IMR-90 (cell line): ENCODE results near the gene QKI. TPM values are rescaled to one million over a fixed set of nuclear protein-coding genes. Genes with fewer than 3 reads are reported as not detected.
A peak's percentile ranks its signal among the peaks of the same experiment; 100 is the strongest.

Experiments
- ATAC-seq: fragments of 200-7000 bp; cut with Tn5 transposase; 2 replicates; pipeline ENCODE4 v1.9.1; 2020; ENCODE audit warnings: low read depth, mild to moderate bottlenecking, moderate library complexity
- BruUV-seq: library from RNA; stranded (reverse); fragments of 400-500 nt; replicated peaks from 2 replicates; lab custom pipeline; 2021; lab: Mats Ljungman, UMichigan
- CTCF ChIA-PET: fragments of 300-600 bp; formaldehyde crosslinking; extraction: SDS; loops from one replicate; lab custom pipeline; 2021; ENCODE audit warnings: antibody characterized with exemption; lab: Yijun Ruan, JAX
- POLR2A ChIA-PET: fragments of 300-600 bp; sonication (Branson Sonifier 250); formaldehyde crosslinking; loops from one replicate; lab custom pipeline; 2022; ENCODE audit warnings: antibody characterized with exemption; ENCODE audit not compliant: unreplicated experiment; lab: Charles Lee
- DNase-seq: peaks from one replicate; pipeline ENCODE4 v3.0.0; 2013
- H2AFZ ChIP-seq: replicated peaks from 2 replicates; pipeline ENCODE3; 2013; ENCODE audit warnings: low read length, mild to moderate bottlenecking; ENCODE audit not compliant: poor library complexity
- H2AK5ac ChIP-seq: 2 replicates; pipeline ENCODE4 v1.6.1; 2013; ENCODE audit warnings: low read depth, low read length, inconsistent platforms
- H2AK9ac ChIP-seq: replicated peaks from 2 replicates; pipeline ENCODE3; 2013; ENCODE audit warnings: mild to moderate bottlenecking, low read depth, low read length, moderate library complexity; ENCODE audit not compliant: poor library complexity
- H2BK120ac ChIP-seq: 2 replicates; pipeline ENCODE4 v1.6.1; 2013; ENCODE audit warnings: low read depth, low read length, inconsistent platforms
- H2BK15ac ChIP-seq: 3 replicates; pipeline ENCODE4 v1.6.1; 2013; ENCODE audit warnings: low read depth, low read length, inconsistent platforms
- H2BK20ac ChIP-seq: 2 replicates; pipeline ENCODE4 v1.6.1; 2013; ENCODE audit warnings: low read depth, mild to moderate bottlenecking, inconsistent platforms, low read length, moderate library complexity
- H2BK5ac ChIP-seq: 2 replicates; pipeline ENCODE4 v1.6.1; 2013; ENCODE audit warnings: mild to moderate bottlenecking, low read depth, low read length, inconsistent platforms; ENCODE audit not compliant: poor library complexity, severe bottlenecking
- H3K14ac ChIP-seq: replicated peaks from 2 replicates; pipeline ENCODE4 v1.6.1; 2013; ENCODE audit warnings: low read depth, low read length, inconsistent platforms
- H3K18ac ChIP-seq: 2 replicates; pipeline ENCODE4 v1.6.1; 2013; ENCODE audit warnings: low read depth, low read length, control low read depth
- H3K23ac ChIP-seq: 2 replicates; pipeline ENCODE4 v1.6.1; 2013; ENCODE audit warnings: low read depth, low read length, inconsistent platforms
- H3K27ac ChIP-seq: 2 replicates; pipeline ENCODE4 v1.5.1; 2013; ENCODE audit warnings: mild to moderate bottlenecking, control low read depth, low read length; ENCODE audit not compliant: insufficient read depth
- H3K27me3 ChIP-seq: 2 replicates; pipeline ENCODE4 v1.6.1; 2013; ENCODE audit warnings: low read length; ENCODE audit not compliant: control insufficient read depth, insufficient read depth
- H3K36me3 ChIP-seq: 2 replicates; pipeline ENCODE4 v1.6.1; 2013; ENCODE audit warnings: low read length, mixed read lengths; ENCODE audit not compliant: control insufficient read depth, insufficient read depth
- H3K4ac ChIP-seq: 2 replicates; pipeline ENCODE4 v1.6.1; 2013; ENCODE audit warnings: low read depth, low read length, inconsistent platforms
- H3K4me1 ChIP-seq: 2 replicates; pipeline ENCODE4 v1.6.1; 2013; ENCODE audit warnings: low read length, mixed read lengths; ENCODE audit not compliant: control insufficient read depth, insufficient read depth
- H3K4me2 ChIP-seq: 2 replicates; pipeline ENCODE4 v1.6.1; 2013; ENCODE audit warnings: low read depth, mild to moderate bottlenecking, control low read depth, low read length, moderate library complexity
- H3K4me3 ChIP-seq: 2 replicates; pipeline ENCODE4 v1.5.1; 2013; ENCODE audit warnings: low read depth, mild to moderate bottlenecking, control low read depth, low read length, moderate library complexity; ENCODE audit not compliant: insufficient read depth
- H3K56ac ChIP-seq: 2 replicates; pipeline ENCODE4 v1.6.1; 2013; ENCODE audit warnings: low read length, inconsistent platforms; ENCODE audit not compliant: insufficient read depth; ENCODE audit errors: extremely low read depth
- H3K79me1 ChIP-seq, 2 experiments: 2 replicates each; pipeline ENCODE4 v1.6.1; 2013; ENCODE audit warnings: low read length in 2 of 2, inconsistent platforms in 1 of 2, low read depth in 1 of 2
- H3K9ac ChIP-seq: 2 replicates; pipeline ENCODE4 v1.6.1; 2013; ENCODE audit warnings: low read depth, low read length, control low read depth
- H3K9me1 ChIP-seq: 2 replicates; pipeline ENCODE4 v1.6.1; 2013; ENCODE audit warnings: low read length, inconsistent platforms; ENCODE audit not compliant: insufficient read depth
- H3K9me3 ChIP-seq: 2 replicates; pipeline ENCODE4 v1.6.1; 2013; ENCODE audit warnings: low read length; ENCODE audit not compliant: control insufficient read depth, insufficient read depth
- H4K20me1 ChIP-seq: 2 replicates; pipeline ENCODE4 v1.6.1; 2013; ENCODE audit warnings: low read length, inconsistent platforms; ENCODE audit not compliant: insufficient read depth
- H4K5ac ChIP-seq: 2 replicates; pipeline ENCODE4 v1.6.1; 2013; ENCODE audit warnings: mild to moderate bottlenecking, low read depth, low read length, control low read depth
- H4K8ac ChIP-seq, 2 experiments: 2 replicates each; pipeline ENCODE4 v1.6.1; 2013; ENCODE audit warnings: low read depth in 2 of 2, low read length in 2 of 2, control low read depth in 1 of 2, inconsistent platforms in 1 of 2
- H4K91ac ChIP-seq: 2 replicates; pipeline ENCODE4 v1.6.1; 2013; ENCODE audit warnings: low read depth, low read length, inconsistent platforms; ENCODE audit not compliant: insufficient read depth
- BHLHE40 ChIP-seq: fragments of 150-350 bp; IDR thresholded peaks from 2 replicates; pipeline ENCODE4 v1.6.1; 2016; ENCODE audit warnings: mild to moderate bottlenecking, low read depth, low read length
- CHD1 ChIP-seq: IDR thresholded peaks from 2 replicates; pipeline ENCODE4 v1.6.1; 2012; ENCODE audit warnings: low read depth, low read length, improper control_type of control experiment
- CTCF ChIP-seq: conservative IDR thresholded peaks from 2 replicates; pipeline ENCODE4 v1.5.1; 2012; ENCODE audit warnings: mild to moderate bottlenecking, low read depth, low read length, improper control_type of control experiment
- FOS ChIP-seq: fragments of 150-350 bp; IDR thresholded peaks from 2 replicates; pipeline ENCODE4 v1.6.1; 2016; ENCODE audit warnings: low read depth, low read length
- MAFK ChIP-seq: IDR thresholded peaks from 2 replicates; pipeline ENCODE4 v1.6.1; 2012; ENCODE audit warnings: low read depth, low read length, improper control_type of control experiment
- MAZ ChIP-seq: IDR thresholded peaks from 2 replicates; pipeline ENCODE4 v1.6.1; 2012; ENCODE audit warnings: low read depth, mild to moderate bottlenecking, low read length, improper control_type of control experiment, moderate library complexity, borderline replicate concordance
- MXI1 ChIP-seq: IDR thresholded peaks from 2 replicates; pipeline ENCODE4 v1.6.1; 2012; ENCODE audit warnings: low read depth, mild to moderate bottlenecking, low read length, moderate library complexity, borderline replicate concordance
- NFE2L2 ChIP-seq: fragments of 150-350 bp; IDR thresholded peaks from 2 replicates; pipeline ENCODE4 v1.6.1; 2016; ENCODE audit warnings: low read depth, mild to moderate bottlenecking, low read length
- POLR2A ChIP-seq: IDR thresholded peaks from 2 replicates; pipeline ENCODE4 v1.6.1; 2012; ENCODE audit warnings: mild to moderate bottlenecking, low read depth, low read length
- RAD21 ChIP-seq: IDR thresholded peaks from 2 replicates; pipeline ENCODE4 v1.6.1; 2012; ENCODE audit warnings: low read length, improper control_type of control experiment
- RCOR1 ChIP-seq: IDR thresholded peaks from 2 replicates; pipeline ENCODE4 v1.6.1; 2012; ENCODE audit warnings: mild to moderate bottlenecking, low read length, improper control_type of control experiment; ENCODE audit not compliant: insufficient replicate concordance
- RFX5 ChIP-seq: IDR thresholded peaks from 2 replicates; pipeline ENCODE4 v1.8.0; 2012; ENCODE audit warnings: low read depth, mild to moderate bottlenecking, low read length, moderate library complexity
- SMC3 ChIP-seq: fragments of 150-350 bp; IDR thresholded peaks from 2 replicates; pipeline ENCODE4 v1.6.1; 2016; ENCODE audit warnings: low read depth, mild to moderate bottlenecking, antibody characterized with exemption, low read length, moderate library complexity
- WGBS, 2 experiments: methylation state at CpG; one replicate each; pipeline versions ENCODE4 v1.1.5 to v1.1.7; 2013; ENCODE audit warnings: missing lambda C conversion rate in 2 of 2; ENCODE audit not compliant: insufficient read length in 1 of 2; ENCODE audit errors: extremely low coverage in 2 of 2; 5-methylcytosine and 5-hydroxymethylcytosine counted together
- dilution Hi-C: fragments of 300-500 bp; cut with HindIII; formaldehyde crosslinking; loops from one replicate; pipeline ENCODE4 v1.14.3; 2018; ENCODE audit warnings: low sequenced_read_pairs; ENCODE audit not compliant: unreplicated experiment
- in situ Hi-C: fragments of 300-500 bp; cut with MboI; formaldehyde crosslinking; loops from 3 replicates; pipeline ENCODE4 v1.14.3; 2019; ENCODE audit warnings: low sequenced_read_pairs, inconsistent platforms, mixed read lengths
- intact Hi-C: fragments of 100-400 bp; cut with micrococcal nuclease; formaldehyde crosslinking; loops from 2 replicates; pipeline ENCODE4 v1.10.0; 2022
- polyA plus RNA-seq, 3 experiments: library from polyadenylated mRNA; depleted of rRNA; stranded (reverse); fragments of >200 nt; gene quantifications; 2 replicates each; pipeline ENCODE4 v1.2.3, GENCODE V29; 2012; ENCODE audit warnings: low replicate concordance in 1 of 3
- total RNA-seq: library from RNA; depleted of rRNA; stranded (reverse); fragments of >200 nt; gene quantifications from 2 replicates; pipeline ENCODE4 v1.2.3, GENCODE V29; 2012
- TF ChIP-seq, protein P1 (sequence below): fragments of 150-350 bp; IDR thresholded peaks from 2 replicates; pipeline ENCODE4 v1.6.1; 2016; ENCODE audit warnings: low read depth, mild to moderate bottlenecking, low read length, moderate library complexity, borderline replicate concordance
- TF ChIP-seq, protein P2 (sequence below): fragments of 150-350 bp; IDR thresholded peaks from 2 replicates; pipeline ENCODE4 v1.6.1; 2017; ENCODE audit warnings: mild to moderate bottlenecking, antibody characterized with exemption, low read length, low read depth

The QKI gene
- total and polyA plus RNA-seq, 2 of the 4 experiments (the other 2 are of a cell fraction), result 112 to 232 TPM

GRCh38 chr6:163437466-163437865 is 22.9 kb downstream of the QKI start:
- POLR2A ChIA-PET, result no interaction called here

More at GRCh38 chr6:163437466-163437865, 22.9 kb downstream of the QKI start:
- H3K4me2 ChIP-seq, result no peak overlapping the region
- no peak overlapping the region for H3K4ac ChIP-seq
- H3K23ac ChIP-seq, result 0 out of 2 replicates have a peak overlapping the region, but pooled peaks have one; percentile 31
- CTCF ChIA-PET, result no interaction called here
- H2AFZ ChIP-seq, result no peak overlapping the region
- no peak overlapping the region for H4K8ac ChIP-seq
- no peaks in the 10 kb centered on the region for H3K36me3 ChIP-seq
- in situ Hi-C loops (loop anchor here (10.0 kb wide), 1 partner anchor 517 kb away; no protein-coding TSS in a partner anchor), dilution Hi-C loops (no loop called here), intact Hi-C loops (loop anchor here (5.0 kb wide), 1 partner anchor 430 kb away; no protein-coding TSS in a partner anchor)
- no CpG with 5 or more reads among the region's 3 CpGs for WGBS, 2 experiments
- no peak overlapping the region for H3K14ac ChIP-seq
- no peaks in the 10 kb centered on the region for H3K9me3 ChIP-seq
- DNase-seq (no peak), ATAC-seq (no peak)
- no peak overlapping the region for H4K5ac ChIP-seq
- H3K9me1 ChIP-seq, result peaks cover 3% of the 10 kb centered on the region; the same call in 1 of the 2 replicates
- H3K56ac ChIP-seq, result no peak overlapping the region
- no peak overlapping the region for H3K27ac ChIP-seq
- no peaks in the 10 kb centered on the region for H3K27me3 ChIP-seq
- 0 out of 2 replicates have a peak, but pooled peaks cover 2% of the 10 kb centered on the region for H3K4me1 ChIP-seq
- BruUV-seq, result no TSS peak
- no peak overlapping the region for H2BK15ac ChIP-seq
- peaks cover 78% of the 10 kb centered on the region for H4K20me1 ChIP-seq
- H2AK9ac ChIP-seq, result no peak overlapping the region
- TF ChIP-seq, protein P1, sequence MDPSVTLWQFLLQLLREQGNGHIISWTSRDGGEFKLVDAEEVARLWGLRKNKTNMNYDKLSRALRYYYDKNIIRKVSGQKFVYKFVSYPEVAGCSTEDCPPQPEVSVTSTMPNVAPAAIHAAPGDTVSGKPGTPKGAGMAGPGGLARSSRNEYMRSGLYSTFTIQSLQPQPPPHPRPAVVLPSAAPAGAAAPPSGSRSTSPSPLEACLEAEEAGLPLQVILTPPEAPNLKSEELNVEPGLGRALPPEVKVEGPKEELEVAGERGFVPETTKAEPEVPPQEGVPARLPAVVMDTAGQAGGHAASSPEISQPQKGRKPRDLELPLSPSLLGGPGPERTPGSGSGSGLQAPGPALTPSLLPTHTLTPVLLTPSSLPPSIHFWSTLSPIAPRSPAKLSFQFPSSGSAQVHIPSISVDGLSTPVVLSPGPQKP, result no peak
- TF ChIP-seq CHD1, result no peak
- TF ChIP-seq MAFK, result no peak
- TF ChIP-seq RCOR1, result no peak
- TF ChIP-seq, protein P2, sequence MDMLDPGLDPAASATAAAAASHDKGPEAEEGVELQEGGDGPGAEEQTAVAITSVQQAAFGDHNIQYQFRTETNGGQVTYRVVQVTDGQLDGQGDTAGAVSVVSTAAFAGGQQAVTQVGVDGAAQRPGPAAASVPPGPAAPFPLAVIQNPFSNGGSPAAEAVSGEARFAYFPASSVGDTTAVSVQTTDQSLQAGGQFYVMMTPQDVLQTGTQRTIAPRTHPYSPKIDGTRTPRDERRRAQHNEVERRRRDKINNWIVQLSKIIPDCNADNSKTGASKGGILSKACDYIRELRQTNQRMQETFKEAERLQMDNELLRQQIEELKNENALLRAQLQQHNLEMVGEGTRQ, result no peak
- no peak for TF ChIP-seq NFE2L2
- no peak for TF ChIP-seq MXI1
- no peak for TF ChIP-seq BHLHE40
- no peak for TF ChIP-seq POLR2A
- no peak for TF ChIP-seq SMC3
- no peak for TF ChIP-seq FOS
- TF ChIP-seq CTCF, result no peak
- TF ChIP-seq RAD21, result no peak
- no peak for TF ChIP-seq MAZ
- no peak for TF ChIP-seq RFX5
- H2BK5ac ChIP-seq, result no peak overlapping the region
- H3K79me1 ChIP-seq, result peaks cover 8 to 43% of the 10 kb centered on the region in 2 experiments
- H3K18ac ChIP-seq, result no peak overlapping the region
- H2BK20ac ChIP-seq, result no peak overlapping the region
- no peak overlapping the region for H3K9ac ChIP-seq
- H4K91ac ChIP-seq, result no peak overlapping the region
- H2BK120ac ChIP-seq, result no peak overlapping the region
- H3K4me3 ChIP-seq, result no peak overlapping the region
- no peak overlapping the region for H2AK5ac ChIP-seq
